IMR-90 (cell line): ENCODE results near the gene EML6. TPM values are rescaled to one million over a fixed set of nuclear protein-coding genes. Genes with fewer than 3 reads are reported as not detected.

ENCODE experiments used
- ATAC-seq: fragments of 200-7000 bp; cut with Tn5 transposase; 2 replicates; pipeline ENCODE4 v1.9.1; 2020; ENCODE audit warnings: low read depth, mild to moderate bottlenecking, moderate library complexity
- BruUV-seq: library from RNA; stranded (reverse); fragments of 400-500 nt; replicated peaks from 2 replicates; lab custom pipeline; 2021; lab: Mats Ljungman, UMichigan
- CTCF ChIA-PET: fragments of 300-600 bp; formaldehyde crosslinking; extraction: SDS; loops from one replicate; lab custom pipeline; 2021; ENCODE audit warnings: antibody characterized with exemption; lab: Yijun Ruan, JAX
- POLR2A ChIA-PET: fragments of 300-600 bp; sonication (Branson Sonifier 250); formaldehyde crosslinking; loops from one replicate; lab custom pipeline; 2022; ENCODE audit warnings: antibody characterized with exemption; ENCODE audit not compliant: unreplicated experiment; lab: Charles Lee
- DNase-seq: peaks from one replicate; pipeline ENCODE4 v3.0.0; 2013
- H2AFZ ChIP-seq: replicated peaks from 2 replicates; pipeline ENCODE3; 2013; ENCODE audit warnings: low read length, mild to moderate bottlenecking; ENCODE audit not compliant: poor library complexity
- H2AK5ac ChIP-seq: 2 replicates; pipeline ENCODE4 v1.6.1; 2013; ENCODE audit warnings: low read depth, low read length, inconsistent platforms
- H2AK9ac ChIP-seq: replicated peaks from 2 replicates; pipeline ENCODE3; 2013; ENCODE audit warnings: mild to moderate bottlenecking, low read depth, low read length, moderate library complexity; ENCODE audit not compliant: poor library complexity
- H2BK120ac ChIP-seq: 2 replicates; pipeline ENCODE4 v1.6.1; 2013; ENCODE audit warnings: low read depth, low read length, inconsistent platforms
- H2BK15ac ChIP-seq: 3 replicates; pipeline ENCODE4 v1.6.1; 2013; ENCODE audit warnings: low read depth, low read length, inconsistent platforms
- H2BK20ac ChIP-seq: 2 replicates; pipeline ENCODE4 v1.6.1; 2013; ENCODE audit warnings: low read depth, mild to moderate bottlenecking, inconsistent platforms, low read length, moderate library complexity
- H2BK5ac ChIP-seq: 2 replicates; pipeline ENCODE4 v1.6.1; 2013; ENCODE audit warnings: mild to moderate bottlenecking, low read depth, low read length, inconsistent platforms; ENCODE audit not compliant: poor library complexity, severe bottlenecking
- H3K14ac ChIP-seq: replicated peaks from 2 replicates; pipeline ENCODE4 v1.6.1; 2013; ENCODE audit warnings: low read depth, low read length, inconsistent platforms
- H3K18ac ChIP-seq: 2 replicates; pipeline ENCODE4 v1.6.1; 2013; ENCODE audit warnings: low read depth, low read length, control low read depth
- H3K23ac ChIP-seq: 2 replicates; pipeline ENCODE4 v1.6.1; 2013; ENCODE audit warnings: low read depth, low read length, inconsistent platforms
- H3K27ac ChIP-seq: 2 replicates; pipeline ENCODE4 v1.5.1; 2013; ENCODE audit warnings: mild to moderate bottlenecking, control low read depth, low read length; ENCODE audit not compliant: insufficient read depth
- H3K27me3 ChIP-seq: 2 replicates; pipeline ENCODE4 v1.6.1; 2013; ENCODE audit warnings: low read length; ENCODE audit not compliant: control insufficient read depth, insufficient read depth
- H3K36me3 ChIP-seq: 2 replicates; pipeline ENCODE4 v1.6.1; 2013; ENCODE audit warnings: low read length, mixed read lengths; ENCODE audit not compliant: control insufficient read depth, insufficient read depth
- H3K4ac ChIP-seq: 2 replicates; pipeline ENCODE4 v1.6.1; 2013; ENCODE audit warnings: low read depth, low read length, inconsistent platforms
- H3K4me1 ChIP-seq: 2 replicates; pipeline ENCODE4 v1.6.1; 2013; ENCODE audit warnings: low read length, mixed read lengths; ENCODE audit not compliant: control insufficient read depth, insufficient read depth
- H3K4me2 ChIP-seq: 2 replicates; pipeline ENCODE4 v1.6.1; 2013; ENCODE audit warnings: low read depth, mild to moderate bottlenecking, control low read depth, low read length, moderate library complexity
- H3K4me3 ChIP-seq: 2 replicates; pipeline ENCODE4 v1.5.1; 2013; ENCODE audit warnings: low read depth, mild to moderate bottlenecking, control low read depth, low read length, moderate library complexity; ENCODE audit not compliant: insufficient read depth
- H3K56ac ChIP-seq: 2 replicates; pipeline ENCODE4 v1.6.1; 2013; ENCODE audit warnings: low read length, inconsistent platforms; ENCODE audit not compliant: insufficient read depth; ENCODE audit errors: extremely low read depth
- H3K79me1 ChIP-seq, 2 experiments: 2 replicates each; pipeline ENCODE4 v1.6.1; 2013; ENCODE audit warnings: low read length in 2 of 2, inconsistent platforms in 1 of 2, low read depth in 1 of 2
- H3K9ac ChIP-seq: 2 replicates; pipeline ENCODE4 v1.6.1; 2013; ENCODE audit warnings: low read depth, low read length, control low read depth
- H3K9me1 ChIP-seq: 2 replicates; pipeline ENCODE4 v1.6.1; 2013; ENCODE audit warnings: low read length, inconsistent platforms; ENCODE audit not compliant: insufficient read depth
- H3K9me3 ChIP-seq: 2 replicates; pipeline ENCODE4 v1.6.1; 2013; ENCODE audit warnings: low read length; ENCODE audit not compliant: control insufficient read depth, insufficient read depth
- H4K20me1 ChIP-seq: 2 replicates; pipeline ENCODE4 v1.6.1; 2013; ENCODE audit warnings: low read length, inconsistent platforms; ENCODE audit not compliant: insufficient read depth
- H4K5ac ChIP-seq: 2 replicates; pipeline ENCODE4 v1.6.1; 2013; ENCODE audit warnings: mild to moderate bottlenecking, low read depth, low read length, control low read depth
- H4K8ac ChIP-seq, 2 experiments: 2 replicates each; pipeline ENCODE4 v1.6.1; 2013; ENCODE audit warnings: low read depth in 2 of 2, low read length in 2 of 2, control low read depth in 1 of 2, inconsistent platforms in 1 of 2
- H4K91ac ChIP-seq: 2 replicates; pipeline ENCODE4 v1.6.1; 2013; ENCODE audit warnings: low read depth, low read length, inconsistent platforms; ENCODE audit not compliant: insufficient read depth
- CEBPB ChIP-seq: IDR thresholded peaks from 2 replicates; pipeline ENCODE4 v1.6.1; 2012; ENCODE audit warnings: low read depth, low read length, improper control_type of control experiment
- CHD1 ChIP-seq: IDR thresholded peaks from 2 replicates; pipeline ENCODE4 v1.6.1; 2012; ENCODE audit warnings: low read depth, low read length, improper control_type of control experiment
- CTCF ChIP-seq: conservative IDR thresholded peaks from 2 replicates; pipeline ENCODE4 v1.5.1; 2012; ENCODE audit warnings: mild to moderate bottlenecking, low read depth, low read length, improper control_type of control experiment
- FOS ChIP-seq: fragments of 150-350 bp; IDR thresholded peaks from 2 replicates; pipeline ENCODE4 v1.6.1; 2016; ENCODE audit warnings: low read depth, low read length
- MAZ ChIP-seq: IDR thresholded peaks from 2 replicates; pipeline ENCODE4 v1.6.1; 2012; ENCODE audit warnings: low read depth, mild to moderate bottlenecking, low read length, improper control_type of control experiment, moderate library complexity, borderline replicate concordance
- MXI1 ChIP-seq: IDR thresholded peaks from 2 replicates; pipeline ENCODE4 v1.6.1; 2012; ENCODE audit warnings: low read depth, mild to moderate bottlenecking, low read length, moderate library complexity, borderline replicate concordance
- POLR2A ChIP-seq: IDR thresholded peaks from 2 replicates; pipeline ENCODE4 v1.6.1; 2012; ENCODE audit warnings: mild to moderate bottlenecking, low read depth, low read length
- RAD21 ChIP-seq: IDR thresholded peaks from 2 replicates; pipeline ENCODE4 v1.6.1; 2012; ENCODE audit warnings: low read length, improper control_type of control experiment
- RFX5 ChIP-seq: IDR thresholded peaks from 2 replicates; pipeline ENCODE4 v1.8.0; 2012; ENCODE audit warnings: low read depth, mild to moderate bottlenecking, low read length, moderate library complexity
- whole genome bisulfite sequencing, 2 experiments: methylation state at CpG; one replicate each; pipeline versions ENCODE4 v1.1.5 to v1.1.7; 2013; ENCODE audit warnings: missing lambda C conversion rate in 2 of 2; ENCODE audit not compliant: insufficient read length in 1 of 2; ENCODE audit errors: extremely low coverage in 2 of 2; 5-methylcytosine and 5-hydroxymethylcytosine counted together
- dilution Hi-C: fragments of 300-500 bp; cut with HindIII; formaldehyde crosslinking; loops from one replicate; pipeline ENCODE4 v1.14.3; 2018; ENCODE audit warnings: low sequenced_read_pairs; ENCODE audit not compliant: unreplicated experiment
- in situ Hi-C: fragments of 300-500 bp; cut with MboI; formaldehyde crosslinking; loops from 3 replicates; pipeline ENCODE4 v1.14.3; 2019; ENCODE audit warnings: low sequenced_read_pairs, inconsistent platforms, mixed read lengths
- intact Hi-C: fragments of 100-400 bp; cut with micrococcal nuclease; formaldehyde crosslinking; loops from 2 replicates; pipeline ENCODE4 v1.10.0; 2022
- polyA plus RNA-seq, 3 experiments: library from polyadenylated mRNA; depleted of rRNA; stranded (reverse); fragments of >200 nt; gene quantifications; 2 replicates each; pipeline ENCODE4 v1.2.3, GENCODE V29; 2012; ENCODE audit warnings: low replicate concordance in 1 of 3
- total RNA-seq: library from RNA; depleted of rRNA; stranded (reverse); fragments of >200 nt; gene quantifications from 2 replicates; pipeline ENCODE4 v1.2.3, GENCODE V29; 2012
- TF ChIP-seq, protein P1 (sequence below): fragments of 150-350 bp; IDR thresholded peaks from 2 replicates; pipeline ENCODE4 v1.6.1; 2017; ENCODE audit warnings: mild to moderate bottlenecking, antibody characterized with exemption, low read length, low read depth

EML6 gene
- total and polyA plus RNA-seq, 2 of the 4 experiments (the other 2 are of a cell fraction): 0.18 to 0.19 TPM

DNA sequence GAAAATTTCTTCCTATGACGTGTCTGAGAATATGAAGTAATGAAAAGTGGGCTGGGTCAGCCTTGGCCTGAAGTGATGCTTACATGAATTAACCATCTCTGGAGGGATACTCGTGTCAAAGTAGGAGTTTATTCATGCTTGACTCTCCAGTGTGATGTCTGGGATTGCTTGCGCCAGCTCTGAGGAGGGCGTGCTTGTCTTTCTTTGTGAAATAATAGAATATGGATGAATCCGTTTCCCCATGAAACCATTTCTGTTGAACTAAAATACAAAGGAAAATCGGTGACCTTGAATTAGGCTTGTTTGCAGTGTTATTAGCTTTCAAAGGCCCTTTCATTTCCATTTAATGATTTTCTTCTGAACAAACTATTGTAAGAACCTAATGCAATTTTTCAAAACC lies 77.9 kb downstream of the EML6 start:
- Histone ChIP-seq H3K56ac (no peak overlapping the region), H4K91ac (no peak overlapping the region), H3K14ac (no peak overlapping the region), H3K79me1 (no peaks in the 10 kb centered on the region), H3K27ac (no peak overlapping the region), H3K4me2 (no peak overlapping the region), H3K27me3 (peaks cover 12% of the 10 kb centered on the region; the same call in 1 of the 2 replicates), H2AK5ac (no peak overlapping the region), H3K4me1 (no peaks in the 10 kb centered on the region), H3K36me3 (no peaks in the 10 kb centered on the region), H4K5ac (no peak overlapping the region), H3K18ac (no peak overlapping the region), H3K23ac (no peak overlapping the region), H2BK15ac (no peak overlapping the region), H2BK5ac (no peak overlapping the region), H2AFZ (no peak overlapping the region), H4K20me1 (no peaks in the 10 kb centered on the region), H2BK20ac (no peak overlapping the region), H2BK120ac (no peak overlapping the region), H3K4me3 (no peak overlapping the region), H3K4ac (no peak overlapping the region), H3K9ac (no peak overlapping the region), H3K9me3 (no peaks in the 10 kb centered on the region), H4K8ac (no peak overlapping the region), H2AK9ac (no peak overlapping the region), H3K9me1 (no peaks in the 10 kb centered on the region)
- TF ChIP-seq CEBPB (no peak), POLR2A (no peak), MAZ (no peak), MXI1 (no peak), RFX5 (no peak), CTCF (no peak), RAD21 (no peak), FOS (no peak), CHD1 (no peak)
- TF ChIP-seq, protein P1, sequence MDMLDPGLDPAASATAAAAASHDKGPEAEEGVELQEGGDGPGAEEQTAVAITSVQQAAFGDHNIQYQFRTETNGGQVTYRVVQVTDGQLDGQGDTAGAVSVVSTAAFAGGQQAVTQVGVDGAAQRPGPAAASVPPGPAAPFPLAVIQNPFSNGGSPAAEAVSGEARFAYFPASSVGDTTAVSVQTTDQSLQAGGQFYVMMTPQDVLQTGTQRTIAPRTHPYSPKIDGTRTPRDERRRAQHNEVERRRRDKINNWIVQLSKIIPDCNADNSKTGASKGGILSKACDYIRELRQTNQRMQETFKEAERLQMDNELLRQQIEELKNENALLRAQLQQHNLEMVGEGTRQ: no peak
- dilution Hi-C loops (no loop called here), intact Hi-C loops (no loop called here), in situ Hi-C loops (no loop called here)
- DNase-seq (no peak), ATAC-seq (no peak)
- 60% methylated on average over 1 of the region's 6 CpGs; no CpG with 5 or more reads in 1 of the 2 experiments for WGBS, 2 experiments
- no TSS peak for BruUV-seq
- POLR2A ChIA-PET: no interaction called here
- CTCF ChIA-PET: interaction anchor here (0.6 to 0.7 kb wide), 2 partner anchors 10 to 28 kb away, joined by 4 to 5 read pairs; no protein-coding TSS in a partner anchor
